ENCODE results near the gene SPRY4. TPM values are rescaled to one million over a fixed set of nuclear protein-coding genes. Genes with fewer than 3 reads are reported as not detected.

The SPRY4 gene
- total RNA-seq, 1 experiment from 2014 or later, result 41.9 TPM

DNA sequence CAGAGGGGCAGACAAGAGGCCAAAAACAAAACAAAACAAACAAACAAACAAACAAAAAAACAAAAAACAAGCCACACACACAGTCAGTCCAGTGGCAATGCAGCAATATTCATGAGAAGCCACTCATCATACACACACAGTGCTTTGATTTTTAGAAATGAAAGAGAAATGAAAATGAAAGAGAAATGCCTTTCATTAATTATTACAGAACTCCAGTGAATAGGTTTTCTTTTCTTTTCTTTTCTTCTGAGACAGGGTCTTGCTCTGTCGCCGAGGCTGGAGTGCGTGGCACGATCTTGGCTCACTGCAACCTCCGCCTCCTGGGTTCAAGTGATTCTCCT is 36.9 kb downstream of the SPRY4 start:
- Mint-ChIP-seq H3K27me3 (ENCODE audit: insufficient read depth, unreplicated experiment) (no peaks in the 10 kb centered on the region), H3K9me3 (ENCODE audit: unreplicated experiment) (no peaks in the 10 kb centered on the region), H3K36me3 (ENCODE audit: insufficient read depth, unreplicated experiment) (no peaks in the 10 kb centered on the region), H3K4me1 (ENCODE audit: insufficient read depth, unreplicated experiment) (no peaks in the 10 kb centered on the region), H3K27ac (ENCODE audit: low read depth, unreplicated experiment) (no peak overlapping the region), H3K4me3 (ENCODE audit: unreplicated experiment) (no peak overlapping the region)
- intact Hi-C loops (cut with micrococcal nuclease), result no loop called here
- ChIA-PET POLR2A (no interaction called here), CTCF (no interaction called here)
- DNase-seq (ENCODE audit: unreplicated experiment), result no peak
- no peak for TF ChIP-seq CTCF (IDR thresholded peaks at IDR 0.05; ENCODE audit: unreplicated experiment)
- BruUV-seq (replicated peaks), result no TSS peak

DNA sequence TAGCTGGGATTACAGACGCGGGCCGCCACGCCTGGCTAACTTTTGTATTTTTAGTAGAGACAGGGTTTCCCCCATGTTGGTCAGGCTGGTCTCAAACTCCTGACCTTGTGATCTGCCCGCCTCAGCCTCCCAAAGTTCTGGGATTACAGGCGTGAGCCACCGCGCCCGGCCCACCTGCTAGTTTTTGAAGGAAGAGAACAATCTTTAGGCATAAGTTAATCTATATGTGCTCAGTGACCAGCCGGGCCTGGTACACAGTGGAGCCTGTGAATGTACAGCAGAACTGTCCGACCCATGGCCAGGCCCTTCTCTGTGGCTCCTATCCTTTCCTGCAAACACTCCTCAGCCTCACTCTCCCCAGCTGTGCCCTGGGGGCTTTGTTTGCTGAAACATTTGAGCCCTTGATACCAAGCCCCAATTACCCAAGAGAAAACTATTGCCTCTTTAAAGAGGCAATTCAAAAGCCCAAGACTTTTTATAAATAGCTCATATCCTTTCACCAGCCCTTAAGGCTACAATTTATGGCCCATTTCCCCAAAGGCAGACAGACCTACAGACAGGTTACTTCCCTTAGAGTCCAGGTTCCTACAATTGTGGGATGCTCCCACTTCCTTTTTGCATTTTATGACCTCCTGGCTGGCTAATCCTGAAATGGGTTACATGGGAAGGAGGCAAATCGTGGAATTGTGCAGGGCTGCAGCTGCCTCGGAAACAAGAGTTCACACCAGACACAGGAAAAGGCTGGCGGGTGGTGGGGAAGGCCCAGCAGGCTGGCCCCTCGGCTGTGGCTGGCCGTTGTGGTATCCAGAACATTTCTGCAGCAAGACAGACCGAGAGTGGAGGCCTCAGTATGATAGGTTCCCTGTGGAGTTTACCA is 37.5 kb downstream of the SPRY4 start:
- H3K27me3 Mint-ChIP-seq (ENCODE audit: insufficient read depth, unreplicated experiment), result no peaks in the 10 kb centered on the region
- TF ChIP-seq CTCF (IDR thresholded peaks at IDR 0.05; ENCODE audit: unreplicated experiment), result no peak
- no TSS peak for BruUV-seq (replicated peaks)
- intact Hi-C loops (cut with micrococcal nuclease), result no loop called here
- ChIA-PET CTCF (interaction anchor here (0.6 to 0.7 kb wide), 2 partner anchors 150 to 284 kb away, joined by 3 to 4 read pairs; no protein-coding TSS in a partner anchor), POLR2A (no interaction called here)
- no peaks in the 10 kb centered on the region for H3K4me1 Mint-ChIP-seq (ENCODE audit: insufficient read depth, unreplicated experiment)
- H3K27ac Mint-ChIP-seq (ENCODE audit: low read depth, unreplicated experiment), result no peak overlapping the region
- no peaks in the 10 kb centered on the region for H3K9me3 Mint-ChIP-seq (ENCODE audit: unreplicated experiment)
- no peak overlapping the region for H3K4me3 Mint-ChIP-seq (ENCODE audit: unreplicated experiment)
- H3K36me3 Mint-ChIP-seq (ENCODE audit: insufficient read depth, unreplicated experiment), result no peaks in the 10 kb centered on the region
- no peak for DNase-seq (ENCODE audit: unreplicated experiment)

GRCh38 chr5:142286111-142286510 is 38.7 kb downstream of the SPRY4 start:
- no peaks in the 10 kb centered on the region for H3K27me3 Mint-ChIP-seq (ENCODE audit: insufficient read depth, unreplicated experiment)
- no peak overlapping the region for H3K4me3 Mint-ChIP-seq (ENCODE audit: unreplicated experiment)
- TF ChIP-seq CTCF (IDR thresholded peaks at IDR 0.05; ENCODE audit: unreplicated experiment), result no peak
- no peaks in the 10 kb centered on the region for H3K9me3 Mint-ChIP-seq (ENCODE audit: unreplicated experiment)
- DNase-seq (ENCODE audit: unreplicated experiment), result no peak
- H3K4me1 Mint-ChIP-seq (ENCODE audit: insufficient read depth, unreplicated experiment), result no peaks in the 10 kb centered on the region
- intact Hi-C loops (cut with micrococcal nuclease), result no loop called here
- no peak overlapping the region for H3K27ac Mint-ChIP-seq (ENCODE audit: low read depth, unreplicated experiment)
- ChIA-PET CTCF (interaction anchor here (0.6 to 0.7 kb wide), 3 partner anchors 32 to 454 kb away, joined by 3 to 5 read pairs (median 3); no protein-coding TSS in a partner anchor), POLR2A (interaction anchor here (0.6 kb wide), 1 partner anchor 23 kb away, joined by 3 read pairs; no protein-coding TSS in a partner anchor)
- H3K36me3 Mint-ChIP-seq (ENCODE audit: insufficient read depth, unreplicated experiment), result no peaks in the 10 kb centered on the region
- no TSS peak for BruUV-seq (replicated peaks)

DNA sequence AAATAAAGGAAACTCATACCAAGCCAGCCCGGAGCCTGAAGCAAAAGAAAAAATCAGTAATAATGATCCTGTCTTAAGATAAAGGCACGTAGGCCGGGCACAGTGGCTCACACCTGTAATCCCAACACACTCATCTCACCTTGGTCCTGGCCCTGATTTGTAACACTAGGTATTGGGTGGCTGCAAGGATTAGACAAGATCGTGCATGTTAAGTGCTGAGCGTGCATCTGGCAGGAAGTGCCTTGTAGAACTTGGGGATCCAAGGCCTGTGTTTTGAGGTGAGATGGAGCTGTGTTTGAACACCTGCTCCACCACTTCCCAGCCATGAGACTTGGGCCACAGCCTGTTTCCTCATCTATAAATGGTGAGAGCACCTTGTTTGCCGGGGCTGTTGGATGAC is 41.5 kb downstream of the SPRY4 start:
- no TSS peak for BruUV-seq (replicated peaks)
- Mint-ChIP-seq H3K27ac (ENCODE audit: low read depth, unreplicated experiment) (no peak overlapping the region), H3K4me3 (ENCODE audit: unreplicated experiment) (no peak overlapping the region), H3K4me1 (ENCODE audit: insufficient read depth, unreplicated experiment) (no peaks in the 10 kb centered on the region), H3K36me3 (ENCODE audit: insufficient read depth, unreplicated experiment) (no peaks in the 10 kb centered on the region), H3K9me3 (ENCODE audit: unreplicated experiment) (no peaks in the 10 kb centered on the region), H3K27me3 (ENCODE audit: insufficient read depth, unreplicated experiment) (no peaks in the 10 kb centered on the region)
- intact Hi-C loops (cut with micrococcal nuclease), result no loop called here
- ChIA-PET POLR2A (no interaction called here), CTCF (interaction anchor here (0.6 kb wide), 1 partner anchor 15 kb away, joined by 4 read pairs; no protein-coding TSS in a partner anchor)
- no peak for TF ChIP-seq CTCF (IDR thresholded peaks at IDR 0.05; ENCODE audit: unreplicated experiment)
- no peak for DNase-seq (ENCODE audit: unreplicated experiment)
